CD14-positive monocyte (primary cell): Measurements from ENCODE around the gene RALGDS. TPM values are rescaled to one million over a fixed set of nuclear protein-coding genes. Genes with fewer than 3 reads are reported as not detected.

Experiments
- DNase-seq, 3 donors: peaks; one replicate each; pipeline ENCODE4 v3.0.0-alpha.2; 2011 to 2022
- H2AFZ ChIP-seq: 2 replicates; pipeline ENCODE4 v1.6.0; 2012; ENCODE audit warnings: mild to moderate bottlenecking, low read depth, low read length, inconsistent platforms; ENCODE audit not compliant: insufficient read depth, poor library complexity, severe bottlenecking
- H3K27ac ChIP-seq, 2 donors: 1 replicate in 1 of 2; 2 replicates in 1 of 2; pipeline ENCODE4 v1.5.1; 2012 to 2013; ENCODE audit warnings: low read length in 2 of 2, control low read depth in 1 of 2, inconsistent platforms in 1 of 2, low read depth in 1 of 2, mild to moderate bottlenecking in 1 of 2
- H3K27me3 ChIP-seq, 2 donors: one replicate each; pipeline versions ENCODE4 v1.6.0 to v1.6.1; 2011 to 2013; ENCODE audit warnings: low read length in 2 of 2; ENCODE audit not compliant: control insufficient read depth in 2 of 2, insufficient read depth in 2 of 2
- H3K36me3 ChIP-seq, 2 donors: replicated peaks in 1 of 2; 1 replicate in 1 of 2; 2 replicates in 1 of 2; pipeline versions ENCODE4 v1.5.1 to v1.6.1; 2012 to 2013; ENCODE audit warnings: low read length in 2 of 2, control low read depth in 1 of 2, inconsistent platforms in 1 of 2, mild to moderate bottlenecking in 1 of 2; ENCODE audit not compliant: insufficient read depth in 2 of 2, control insufficient read depth in 1 of 2
- H3K4me1 ChIP-seq, 2 donors: 1 replicate in 1 of 2; 2 replicates in 1 of 2; pipeline versions ENCODE4 v1.5.1 to v1.6.1; 2012 to 2013; ENCODE audit warnings: low read length in 2 of 2, control low read depth in 1 of 2, inconsistent platforms in 1 of 2, mild to moderate bottlenecking in 1 of 2, moderate library complexity in 1 of 2; ENCODE audit not compliant: insufficient read depth in 2 of 2, control insufficient read depth in 1 of 2
- H3K4me2 ChIP-seq: replicated peaks from 2 replicates; pipeline ENCODE3; 2012; ENCODE audit warnings: low read length, moderate library complexity, mild to moderate bottlenecking; ENCODE audit not compliant: poor library complexity, severe bottlenecking; ENCODE audit errors: extremely low read depth
- H3K4me3 ChIP-seq, 3 experiments: fragments of 200-600 bp in 1 of 3; sonication (generic) in 1 of 3; replicated peaks in 1 of 3; 1 replicate in 2 of 3; 2 replicates in 1 of 3; pipeline ENCODE4 v1.5.1; 2011 to 2013; ENCODE audit warnings: low read length in 3 of 3, mild to moderate bottlenecking in 3 of 3, control low read depth in 2 of 3, low read depth in 2 of 3, inconsistent platforms in 1 of 3, moderate library complexity in 1 of 3
- H3K79me2 ChIP-seq: 2 replicates; pipeline ENCODE4 v1.6.0; 2012; ENCODE audit warnings: mild to moderate bottlenecking, control low read depth, inconsistent platforms, low read length, moderate library complexity; ENCODE audit not compliant: insufficient read depth
- H3K9ac ChIP-seq: 2 replicates; pipeline ENCODE4 v1.6.0; 2017; ENCODE audit warnings: low read length, mild to moderate bottlenecking; ENCODE audit not compliant: insufficient read depth, poor library complexity, severe bottlenecking
- H3K9me3 ChIP-seq, 2 donors: replicated peaks in 1 of 2; 1 replicate in 1 of 2; 2 replicates in 1 of 2; pipeline versions ENCODE4 v1.5.1 to v1.6.1; 2012 to 2013; ENCODE audit warnings: low read length in 2 of 2, control low read depth in 1 of 2; ENCODE audit not compliant: control insufficient read depth in 1 of 2, insufficient read depth in 1 of 2
- H4K20me1 ChIP-seq: 2 replicates; pipeline ENCODE4 v1.6.0; 2012; ENCODE audit warnings: mild to moderate bottlenecking, low read length, control low read depth, moderate library complexity; ENCODE audit not compliant: insufficient read depth
- H3K27ac Mint-ChIP-seq, 7 donors: one replicate each; pipeline ENCODE4 v1.8.0; 2020; ENCODE audit warnings: mild to moderate bottlenecking in 7 of 7, mixed read lengths in 7 of 7, moderate library complexity in 6 of 7, inconsistent platforms in 2 of 7
- H3K27me3 Mint-ChIP-seq, 3 donors: one replicate each; pipeline ENCODE4 v1.8.0; 2021 to 2022; ENCODE audit warnings: low read depth in 3 of 3, mild to moderate bottlenecking in 3 of 3, mixed read lengths in 3 of 3, moderate library complexity in 3 of 3, inconsistent platforms in 1 of 3
- H3K36me3 Mint-ChIP-seq, 2 donors: one replicate each; pipeline ENCODE4 v1.8.0; 2020; ENCODE audit warnings: mixed read lengths in 2 of 2, inconsistent platforms in 1 of 2, mild to moderate bottlenecking in 1 of 2
- H3K4me1 Mint-ChIP-seq: one replicate; pipeline ENCODE4 v1.8.0; 2020; ENCODE audit warnings: mild to moderate bottlenecking, mixed read lengths
- H3K4me3 Mint-ChIP-seq, 2 donors: one replicate each; pipeline ENCODE4 v1.8.0; 2020; ENCODE audit warnings: mild to moderate bottlenecking in 2 of 2, mixed read lengths in 2 of 2, moderate library complexity in 1 of 2
- H3K9me3 Mint-ChIP-seq, 7 donors: one replicate each; pipeline ENCODE4 v1.8.0; 2020 to 2022; ENCODE audit warnings: mixed read lengths in 7 of 7, mild to moderate bottlenecking in 6 of 7, moderate library complexity in 6 of 7, inconsistent platforms in 2 of 7
- WGBS: methylation state at CpG from one replicate; pipeline ENCODE4 v1.1.5; 2013; ENCODE audit warnings: missing lambda C conversion rate; ENCODE audit not compliant: insufficient coverage; 5-methylcytosine and 5-hydroxymethylcytosine counted together
- intact Hi-C, 2 donors: fragments of 100-400 bp; cut with micrococcal nuclease; formaldehyde crosslinking; loops; one replicate each; pipeline versions ENCODE4 v1.15.0 to v1.15.1; 2023
- polyA plus RNA-seq, 3 donors: library from polyadenylated mRNA; depleted of rRNA in 1 of 3; unstranded in 2 of 3; stranded (reverse) in 1 of 3; fragments of 300-500 nt in 2 of 3; fragments of >200 nt in 1 of 3; fragmentation: Illumina TruSeq in 2 of 3; gene quantifications; 1 replicate in 2 of 3; 2 replicates in 1 of 3; pipeline ENCODE4 v1.2.3, GENCODE V29; 2012 to 2021
- TF ChIP-seq, protein P1 (sequence below): fragments of 200-600 bp; IDR thresholded peaks from one replicate; pipeline ENCODE4 v1.8.0; 2022; ENCODE audit warnings: antibody characterized with exemption, mild to moderate bottlenecking

RALGDS gene
- polyA plus RNA-seq, 3 donors: 3.5 to 63.8 (median 4.2) TPM

DNA sequence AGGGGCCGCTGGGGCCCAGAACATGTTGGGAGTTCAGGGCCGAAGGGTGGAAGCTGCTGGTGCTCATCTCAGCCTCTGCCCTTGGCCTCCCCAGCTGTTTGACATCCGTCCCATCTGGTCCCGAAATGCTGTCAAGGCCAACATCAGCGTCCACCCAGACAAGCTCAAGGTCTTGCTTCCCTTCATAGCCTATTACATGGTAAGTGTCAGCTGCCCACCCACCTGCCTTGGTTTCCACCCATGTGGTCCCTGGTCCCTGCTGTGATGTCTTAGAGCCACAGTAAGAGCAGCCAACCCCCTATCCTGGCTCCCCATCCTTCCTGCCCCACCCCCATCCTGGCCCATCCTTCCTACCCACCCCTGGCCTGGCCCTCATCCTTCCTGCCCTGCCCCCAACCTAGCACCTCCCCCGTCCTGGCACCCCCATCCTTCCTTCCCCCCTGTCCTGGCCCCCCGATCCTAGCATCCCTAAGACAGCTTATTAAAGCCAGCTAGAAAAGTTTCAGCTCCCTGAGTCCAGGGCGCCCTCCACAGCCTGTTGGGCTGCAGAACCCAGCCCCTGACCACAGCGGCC is 69.0 kb downstream of the RALGDS start:
- H3K79me2 ChIP-seq: no peaks in the 10 kb centered on the region
- no peak overlapping the region for H3K4me2 ChIP-seq
- TF ChIP-seq, protein P1, sequence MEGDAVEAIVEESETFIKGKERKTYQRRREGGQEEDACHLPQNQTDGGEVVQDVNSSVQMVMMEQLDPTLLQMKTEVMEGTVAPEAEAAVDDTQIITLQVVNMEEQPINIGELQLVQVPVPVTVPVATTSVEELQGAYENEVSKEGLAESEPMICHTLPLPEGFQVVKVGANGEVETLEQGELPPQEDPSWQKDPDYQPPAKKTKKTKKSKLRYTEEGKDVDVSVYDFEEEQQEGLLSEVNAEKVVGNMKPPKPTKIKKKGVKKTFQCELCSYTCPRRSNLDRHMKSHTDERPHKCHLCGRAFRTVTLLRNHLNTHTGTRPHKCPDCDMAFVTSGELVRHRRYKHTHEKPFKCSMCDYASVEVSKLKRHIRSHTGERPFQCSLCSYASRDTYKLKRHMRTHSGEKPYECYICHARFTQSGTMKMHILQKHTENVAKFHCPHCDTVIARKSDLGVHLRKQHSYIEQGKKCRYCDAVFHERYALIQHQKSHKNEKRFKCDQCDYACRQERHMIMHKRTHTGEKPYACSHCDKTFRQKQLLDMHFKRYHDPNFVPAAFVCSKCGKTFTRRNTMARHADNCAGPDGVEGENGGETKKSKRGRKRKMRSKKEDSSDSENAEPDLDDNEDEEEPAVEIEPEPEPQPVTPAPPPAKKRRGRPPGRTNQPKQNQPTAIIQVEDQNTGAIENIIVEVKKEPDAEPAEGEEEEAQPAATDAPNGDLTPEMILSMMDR: no peak
- H3K36me3 Mint-ChIP-seq: peaks cover 65 to 91% of the 10 kb centered on the region in 2 donors
- H3K27ac Mint-ChIP-seq: no peak overlapping the region
- H3K4me3 Mint-ChIP-seq: no peak overlapping the region
- no peak for DNase-seq
- H3K36me3 ChIP-seq: peaks cover 84 to 96% of the 10 kb centered on the region in 2 donors
- no peaks in the 10 kb centered on the region for H3K9me3 ChIP-seq
- H3K27me3 ChIP-seq: no peaks in the 10 kb centered on the region
- H3K27ac ChIP-seq: no peak overlapping the region
- no peaks in the 10 kb centered on the region for H3K4me1 ChIP-seq
- H3K4me3 ChIP-seq: no peak overlapping the region
- H3K4me1 Mint-ChIP-seq: no peaks in the 10 kb centered on the region
- no peaks in the 10 kb centered on the region for H3K27me3 Mint-ChIP-seq
- intact Hi-C loops: no loop called here
- H2AFZ ChIP-seq: no peak overlapping the region
- H4K20me1 ChIP-seq: no peaks in the 10 kb centered on the region
- H3K9ac ChIP-seq: no peak overlapping the region
- no peaks in the 10 kb centered on the region for H3K9me3 Mint-ChIP-seq
- WGBS: 98% methylated on average over 5 of the region's 9 CpGs

DNA sequence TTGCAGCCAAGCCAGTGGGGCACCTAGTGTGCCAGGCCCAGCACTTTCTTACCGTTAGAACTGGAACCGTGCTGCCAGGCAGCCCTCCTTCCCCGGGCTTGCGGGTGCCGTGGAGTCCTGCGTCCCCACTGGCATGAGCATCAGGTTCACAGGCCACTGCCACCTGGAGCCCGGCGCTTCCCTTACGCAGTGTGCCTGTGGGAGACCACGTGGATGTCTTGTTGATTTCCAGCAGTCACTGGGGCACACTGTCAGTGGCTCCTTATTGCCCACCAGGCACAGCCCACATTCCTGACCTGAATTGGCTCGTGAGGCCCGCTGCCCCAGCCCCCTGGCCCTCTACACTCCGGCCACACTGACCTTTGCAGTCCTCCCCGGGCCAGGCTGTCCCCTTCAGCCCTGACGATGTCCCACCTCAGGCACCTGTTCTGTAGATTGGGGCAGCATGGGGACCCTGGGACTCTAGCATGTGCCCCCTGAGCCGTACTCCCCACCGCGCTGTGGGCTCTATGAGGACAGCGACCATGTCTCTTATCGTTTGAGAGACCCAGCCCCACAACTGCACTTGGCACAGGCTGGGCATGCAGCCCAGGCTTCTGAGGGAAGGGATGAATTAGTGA is 69.6 kb downstream of the RALGDS start:
- no peaks in the 10 kb centered on the region for H3K4me1 Mint-ChIP-seq
- H3K4me2 ChIP-seq: no peak overlapping the region
- no peak for DNase-seq
- H3K9me3 ChIP-seq: no peaks in the 10 kb centered on the region
- no peaks in the 10 kb centered on the region for H3K27me3 Mint-ChIP-seq
- intact Hi-C loops: no loop called here
- peak overlapping the region in 1 of 7 donors; percentile 59 for H3K27ac Mint-ChIP-seq
- 98% methylated on average over 20 of the region's 20 CpGs for WGBS
- no peak overlapping the region for H3K9ac ChIP-seq
- peaks cover 69 to 93% of the 10 kb centered on the region in 2 donors for H3K36me3 Mint-ChIP-seq
- H3K9me3 Mint-ChIP-seq: no peaks in the 10 kb centered on the region
- no peaks in the 10 kb centered on the region for H3K79me2 ChIP-seq
- TF ChIP-seq, protein P1: no peak
- H3K4me3 Mint-ChIP-seq: no peak overlapping the region
- H3K27ac ChIP-seq: no peak overlapping the region
- H3K4me3 ChIP-seq: no peak overlapping the region
- peaks cover 86 to 96% of the 10 kb centered on the region in 2 donors for H3K36me3 ChIP-seq
- no peaks in the 10 kb centered on the region for H3K4me1 ChIP-seq
- no peaks in the 10 kb centered on the region for H3K27me3 ChIP-seq
- H4K20me1 ChIP-seq: no peaks in the 10 kb centered on the region
- H2AFZ ChIP-seq: no peak overlapping the region
